Measurements from ENCODE around the gene TMEM214.

GRCh38 chr2:27086090-27086723 is 53.4 kb downstream of the TMEM214 start:
- TF ChIP-seq POLR2A (IDR thresholded peaks at IDR 0.05) (peak; percentile 70 to 77 (median 76)), CTCF (IDR thresholded peaks at IDR 0.05) (peak; percentile 71 to 99 (median 97))
